Esophagus squamous epithelium (tissue), 5 donors: ENCODE results near the gene TUT4. TPM values are rescaled to one million over a fixed set of nuclear protein-coding genes. Genes with fewer than 3 reads are reported as not detected.

Experiments
- DNase-seq: peaks from one replicate; lab custom pipeline; 2025; lab: John Stamatoyannopoulos, UW
- H3K27ac ChIP-seq, 4 donors: fragments of 200-600 bp; sonication (generic); one replicate each; pipeline ENCODE4 v1.5.1; 2016 to 2019; ENCODE audit warnings: mild to moderate bottlenecking in 1 of 4
- H3K27me3 ChIP-seq, 4 donors: fragments of 200-600 bp; sonication (generic); 1 replicate in 3 of 4; 2 replicates in 1 of 4; pipeline versions ENCODE4 v1.5.1 to v1.6.0; 2017 to 2021; ENCODE audit warnings: antibody characterized with exemption in 1 of 4
- H3K36me3 ChIP-seq, 3 donors: fragments of 200-600 bp; sonication (generic); one replicate each; pipeline ENCODE4 v1.5.1; 2016 to 2019
- H3K4me1 ChIP-seq, 3 donors: fragments of 200-600 bp; sonication (generic); one replicate each; pipeline ENCODE4 v1.5.1; 2017 to 2019
- H3K4me3 ChIP-seq, 4 donors: fragments of 200-600 bp; sonication (generic); 1 replicate in 3 of 4; 2 replicates in 1 of 4; pipeline ENCODE4 v1.5.1; 2016 to 2019; ENCODE audit warnings: mild to moderate bottlenecking in 2 of 4, moderate library complexity in 1 of 4
- H3K9me3 ChIP-seq, 3 donors: fragments of 200-600 bp; sonication (generic); one replicate each; pipeline ENCODE4 v1.5.1; 2016 to 2019
- POLR2A ChIP-seq, 4 donors: fragments of 450-650 bp; IDR thresholded peaks; one replicate each; pipeline ENCODE4 v1.6.1; 2017; ENCODE audit warnings: antibody characterized with exemption in 4 of 4, mild to moderate bottlenecking in 4 of 4, moderate library complexity in 3 of 4
- WGBS, 2 donors: methylation state at CpG; one replicate each; pipeline ENCODE4 v1.1.5; 2018; 5-methylcytosine and 5-hydroxymethylcytosine counted together
- intact Hi-C: fragments of 100-400 bp; cut with DNase I; formaldehyde crosslinking; loops from one replicate; pipeline ENCODE4 v1.15.0; 2022
- total RNA-seq, 4 donors: library from RNA; depleted of rRNA; stranded (reverse); fragments of >200 nt; gene quantifications; one replicate each; pipeline ENCODE4 v1.1.0, GENCODE V29; 2016
- TF ChIP-seq, protein P1 (sequence below), 6 experiments: fragments of 450-650 bp in 4 of 6; fragments of 200-600 bp in 2 of 6; sonication (generic) in 2 of 6; IDR thresholded peaks; one replicate each; pipeline ENCODE4 v1.5.1; 2016 to 2019; ENCODE audit warnings: antibody characterized with exemption in 6 of 6, mild to moderate bottlenecking in 4 of 6, moderate library complexity in 4 of 6
- donor health status: DM: yes; HTN: yes; CAD: no.

TUT4 gene
- total RNA-seq, 4 donors from 2014 or later: 18.9 to 56.1 (median 26.8) TPM

DNA sequence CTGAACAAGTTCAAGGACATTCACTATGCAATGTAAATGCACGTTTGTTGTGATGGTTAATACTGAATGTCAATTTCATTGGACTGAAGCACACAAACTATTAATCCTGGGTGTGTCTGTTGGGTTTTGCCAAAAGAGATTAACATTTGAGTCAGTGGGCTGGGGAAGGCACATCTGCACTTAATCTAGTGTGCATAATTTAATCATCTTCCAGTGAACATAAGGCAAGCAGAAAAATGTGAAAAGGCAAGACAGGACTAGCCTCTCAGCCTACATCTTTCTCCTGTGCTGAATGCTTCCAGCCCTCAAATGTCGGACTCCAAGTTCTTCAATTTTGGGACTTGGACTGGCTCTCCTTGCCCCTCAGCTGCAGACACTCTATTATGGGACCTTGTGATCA lies 108.4 kb downstream of the TUT4 start:
- no peaks in the 10 kb centered on the region for H3K9me3 ChIP-seq
- no peaks in the 10 kb centered on the region for H3K4me1 ChIP-seq
- H3K27ac ChIP-seq: no peak overlapping the region
- TF ChIP-seq POLR2A (IDR thresholded peaks at IDR 0.05): no peak
- TF ChIP-seq, protein P1, sequence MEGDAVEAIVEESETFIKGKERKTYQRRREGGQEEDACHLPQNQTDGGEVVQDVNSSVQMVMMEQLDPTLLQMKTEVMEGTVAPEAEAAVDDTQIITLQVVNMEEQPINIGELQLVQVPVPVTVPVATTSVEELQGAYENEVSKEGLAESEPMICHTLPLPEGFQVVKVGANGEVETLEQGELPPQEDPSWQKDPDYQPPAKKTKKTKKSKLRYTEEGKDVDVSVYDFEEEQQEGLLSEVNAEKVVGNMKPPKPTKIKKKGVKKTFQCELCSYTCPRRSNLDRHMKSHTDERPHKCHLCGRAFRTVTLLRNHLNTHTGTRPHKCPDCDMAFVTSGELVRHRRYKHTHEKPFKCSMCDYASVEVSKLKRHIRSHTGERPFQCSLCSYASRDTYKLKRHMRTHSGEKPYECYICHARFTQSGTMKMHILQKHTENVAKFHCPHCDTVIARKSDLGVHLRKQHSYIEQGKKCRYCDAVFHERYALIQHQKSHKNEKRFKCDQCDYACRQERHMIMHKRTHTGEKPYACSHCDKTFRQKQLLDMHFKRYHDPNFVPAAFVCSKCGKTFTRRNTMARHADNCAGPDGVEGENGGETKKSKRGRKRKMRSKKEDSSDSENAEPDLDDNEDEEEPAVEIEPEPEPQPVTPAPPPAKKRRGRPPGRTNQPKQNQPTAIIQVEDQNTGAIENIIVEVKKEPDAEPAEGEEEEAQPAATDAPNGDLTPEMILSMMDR (IDR thresholded peaks at IDR 0.05): no peak
- no peaks in the 10 kb centered on the region for H3K27me3 ChIP-seq
- WGBS, 2 donors: 46 to 50% methylated on average over 2 of the region's 2 CpGs
- no peak overlapping the region for H3K4me3 ChIP-seq
- DNase-seq: no peak
- peaks cover 0 to 82% (median 5%) of the 10 kb centered on the region in 3 donors for H3K36me3 ChIP-seq
- intact Hi-C loops: no loop called here

DNA sequence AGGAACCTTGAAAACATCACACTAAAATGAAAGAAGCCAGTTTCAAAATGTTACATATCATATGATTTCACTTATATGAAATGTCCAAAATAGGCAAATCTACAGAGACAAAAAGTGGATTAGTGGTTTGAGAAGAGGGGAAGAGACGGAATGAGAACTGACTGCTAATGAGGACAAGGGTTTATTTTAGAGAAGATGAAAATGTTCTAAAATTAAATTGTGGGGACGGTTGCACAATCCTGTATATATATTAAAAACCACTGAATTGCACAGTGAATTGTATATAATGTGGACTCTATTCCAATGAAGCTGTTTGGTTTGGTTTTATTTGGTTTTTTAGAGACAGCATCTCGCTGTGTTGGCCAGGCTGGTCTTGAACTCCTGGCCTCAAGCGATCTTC lies 112.9 kb downstream of the TUT4 start:
- TF ChIP-seq, protein P1 (IDR thresholded peaks at IDR 0.05): no peak
- TF ChIP-seq POLR2A (IDR thresholded peaks at IDR 0.05): no peak
- H3K27ac ChIP-seq: no peak overlapping the region
- no peaks in the 10 kb centered on the region for H3K4me1 ChIP-seq
- intact Hi-C loops: no loop called here
- H3K9me3 ChIP-seq: no peaks in the 10 kb centered on the region
- H3K36me3 ChIP-seq: peaks cover 0 to 91% (median 0%) of the 10 kb centered on the region in 3 donors
- WGBS, 2 donors: 83 to 89% methylated on average over 4 of the region's 4 CpGs
- no peak for DNase-seq
- no peaks in the 10 kb centered on the region for H3K27me3 ChIP-seq
- no peak overlapping the region for H3K4me3 ChIP-seq

DNA sequence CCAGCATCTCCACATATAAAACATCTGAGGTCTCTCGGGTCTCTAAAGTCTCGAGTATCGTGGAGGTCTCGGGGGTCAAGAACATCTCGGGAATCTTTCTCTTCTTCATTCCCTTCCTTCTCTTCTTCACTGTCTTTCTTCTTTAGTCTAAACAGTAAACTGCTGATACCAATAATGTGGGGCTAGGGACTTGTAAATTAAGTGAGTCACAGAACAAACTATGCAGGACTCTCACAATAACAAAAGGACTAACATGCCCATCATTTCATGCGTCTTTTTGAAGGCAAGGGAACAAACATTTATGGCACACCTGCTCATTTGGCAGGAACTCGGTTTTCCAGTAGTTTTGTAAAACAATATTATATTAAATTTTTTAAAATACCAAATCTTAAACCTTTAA lies 116.1 kb downstream of the TUT4 start:
- H3K4me1 ChIP-seq: no peaks in the 10 kb centered on the region
- intact Hi-C loops: no loop called here
- TF ChIP-seq, protein P1 (IDR thresholded peaks at IDR 0.05): no peak
- TF ChIP-seq POLR2A (IDR thresholded peaks at IDR 0.05): no peak
- H3K4me3 ChIP-seq: no peak overlapping the region
- no peak for DNase-seq
- WGBS, 2 donors: 85 to 86% methylated on average over 7 of the region's 7 CpGs
- no peaks in the 10 kb centered on the region for H3K27me3 ChIP-seq
- no peaks in the 10 kb centered on the region for H3K9me3 ChIP-seq
- peaks cover 0 to 89% (median 0%) of the 10 kb centered on the region in 3 donors for H3K36me3 ChIP-seq
- no peak overlapping the region for H3K27ac ChIP-seq

DNA sequence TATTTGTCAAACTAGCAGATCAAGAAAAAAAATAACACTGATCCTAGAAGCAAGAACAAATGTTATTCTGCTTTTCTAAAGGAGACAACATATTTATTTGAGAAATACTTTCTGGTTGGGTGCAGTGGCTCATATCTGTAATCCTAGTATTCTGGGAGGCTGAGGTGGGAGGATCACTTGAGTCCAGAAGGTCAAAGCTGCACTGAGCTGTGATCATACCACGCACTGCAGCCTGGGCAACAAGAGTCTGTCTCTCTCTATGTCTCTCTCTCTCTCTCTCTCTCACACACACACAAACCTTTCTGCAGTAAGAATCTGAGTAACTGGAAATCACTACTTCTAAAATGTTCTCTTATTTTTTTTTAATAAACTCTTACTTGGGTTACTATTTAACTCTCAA lies 117.2 kb downstream of the TUT4 start:
- TF ChIP-seq POLR2A (IDR thresholded peaks at IDR 0.05): no peak
- TF ChIP-seq, protein P1 (IDR thresholded peaks at IDR 0.05): no peak
- H3K36me3 ChIP-seq: peaks cover 6 to 89% (median 7%) of the 10 kb centered on the region in 3 donors
- intact Hi-C loops: no loop called here
- WGBS, 2 donors: 93 to 100% methylated on average over 1 of the region's 1 CpG
- no peaks in the 10 kb centered on the region for H3K9me3 ChIP-seq
- no peak for DNase-seq
- H3K4me1 ChIP-seq: no peaks in the 10 kb centered on the region
- H3K4me3 ChIP-seq: no peak overlapping the region
- no peaks in the 10 kb centered on the region for H3K27me3 ChIP-seq
- H3K27ac ChIP-seq: no peak overlapping the region

DNA sequence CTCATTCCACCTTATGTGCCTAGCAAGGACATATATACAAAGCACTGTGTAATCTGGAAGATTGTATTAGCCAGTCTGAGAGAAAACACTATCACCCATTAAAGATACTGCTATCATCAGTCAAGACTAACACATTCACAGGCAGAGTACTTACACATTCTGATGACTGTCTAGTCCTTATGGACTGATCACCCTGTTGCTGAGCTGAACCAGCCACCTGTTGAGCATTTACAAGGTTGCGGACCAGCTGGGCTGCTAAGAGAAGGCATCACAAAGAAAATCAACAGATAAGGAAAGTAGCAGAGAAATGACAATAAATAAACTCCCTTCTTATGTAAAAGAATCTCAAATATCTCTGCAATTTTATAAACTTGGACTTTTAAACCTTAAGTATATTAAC lies 117.7 kb downstream of the TUT4 start:
- 100% methylated on average over 1 of the region's 1 CpG for WGBS, 2 donors
- intact Hi-C loops: no loop called here

More for the DNA sequence above, 117.7 kb downstream of the TUT4 start:
- H3K4me3 ChIP-seq: no peak overlapping the region
- no peak for DNase-seq
- H3K27me3 ChIP-seq: no peaks in the 10 kb centered on the region
- H3K27ac ChIP-seq: no peak overlapping the region
- no peaks in the 10 kb centered on the region for H3K4me1 ChIP-seq
- TF ChIP-seq, protein P1 (IDR thresholded peaks at IDR 0.05): no peak
- H3K9me3 ChIP-seq: no peaks in the 10 kb centered on the region
- H3K36me3 ChIP-seq: peaks cover 6 to 91% (median 8%) of the 10 kb centered on the region in 3 donors
